Hepatocyte (in vitro differentiated cells): ENCODE data around the gene PLEKHG5.

Source experiments
- CTCF ChIP-seq: fragments of 200-600 bp; sonication (generic); IDR thresholded peaks from 2 replicates; pipeline ENCODE4 v1.5.1; 2016; ENCODE audit warnings: antibody characterized with exemption, mild to moderate bottlenecking; ENCODE audit not compliant: poor library complexity
- EZH2phosphoT487 ChIP-seq: fragments of 200-600 bp; sonication (generic); IDR thresholded peaks from one replicate; pipeline ENCODE4 v1.6.1; 2018; ENCODE audit warnings: antibody characterized with exemption, mild to moderate bottlenecking, low read depth, moderate library complexity; ENCODE audit not compliant: unreplicated experiment, severe bottlenecking

GRCh38 chr1:6426277-6426971 lies 65.0 kb downstream of the PLEKHG5 start:
- TF ChIP-seq CTCF, result no peak
- TF ChIP-seq EZH2phosphoT487, result no peak
